ENCODE results near the gene ASTN2.

ASTN2 gene

GRCh38 chr9:117265253-117265652 is 149.6 kb downstream of the ASTN2 start:
- DNase-seq (ENCODE audit: insufficient read length, low spot score) (no peak), FAIRE-seq (no peak)

- FAIRE-seq (no peak), DNase-seq (ENCODE audit: insufficient read length, low spot score) (no peak)
These were observed 156.5 kb downstream of the ASTN2 start for GRCh38 chr9:117258184-117258866.

GRCh38 chr9:117253261-117253660 is 161.6 kb downstream of the ASTN2 start:
- DNase-seq (ENCODE audit: insufficient read length, low spot score) (no peak), FAIRE-seq (no peak)

GRCh38 chr9:117250610-117251215 is 164.1 kb downstream of the ASTN2 start:
- FAIRE-seq (no peak), DNase-seq (ENCODE audit: insufficient read length, low spot score) (no peak)

- FAIRE-seq (no peak), DNase-seq (ENCODE audit: insufficient read length, low spot score) (no peak)
These were observed 165.1 kb downstream of the ASTN2 start for GRCh38 chr9:117249799-117250198.

GRCh38 chr9:117247266-117247665 is 167.6 kb downstream of the ASTN2 start:
- no peak for DNase-seq (ENCODE audit: insufficient read length, low spot score)
- no peak for FAIRE-seq

GRCh38 chr9:117245175-117245829 is 169.6 kb downstream of the ASTN2 start:
- no peak for DNase-seq (ENCODE audit: insufficient read length, low spot score)

GRCh38 chr9:117242082-117242481 is 172.8 kb downstream of the ASTN2 start:
- no peak for DNase-seq (ENCODE audit: insufficient read length, low spot score)
- FAIRE-seq, result no peak

More at GRCh38 chr9:117245175-117245829, 169.6 kb downstream of the ASTN2 start:
- FAIRE-seq, result no peak

- FAIRE-seq (no peak), DNase-seq (ENCODE audit: insufficient read length, low spot score) (no peak)
These were observed 175.4 kb downstream of the ASTN2 start for GRCh38 chr9:117239428-117239827.

- FAIRE-seq (no peak), DNase-seq (ENCODE audit: insufficient read length, low spot score) (no peak)
These were observed 180.8 kb downstream of the ASTN2 start for GRCh38 chr9:117234103-117234502.

GRCh38 chr9:117233016-117233415 is 181.8 kb downstream of the ASTN2 start:
- FAIRE-seq (no peak), DNase-seq (ENCODE audit: insufficient read length, low spot score) (no peak)

- no peak for FAIRE-seq
- no peak for DNase-seq (ENCODE audit: insufficient read length, low spot score)
These were observed 182.6 kb downstream of the ASTN2 start for GRCh38 chr9:117232281-117232680.

- no peak for DNase-seq (ENCODE audit: insufficient read length, low spot score)
- FAIRE-seq, result no peak
These were observed 183.8 kb downstream of the ASTN2 start for GRCh38 chr9:117231012-117231411.

GRCh38 chr9:117224695-117225094 is 190.2 kb downstream of the ASTN2 start:
- no peak for FAIRE-seq
- no peak for DNase-seq (ENCODE audit: insufficient read length, low spot score)

GRCh38 chr9:117218951-117219350 is 195.9 kb downstream of the ASTN2 start:
- no peak for DNase-seq (ENCODE audit: insufficient read length, low spot score)
- FAIRE-seq, result no peak

- FAIRE-seq (no peak), DNase-seq (ENCODE audit: insufficient read length, low spot score) (no peak)
These were observed 200.4 kb downstream of the ASTN2 start for GRCh38 chr9:117214416-117214815.

- FAIRE-seq, result no peak
- DNase-seq (ENCODE audit: insufficient read length, low spot score), result no peak
These were observed 203.6 kb downstream of the ASTN2 start for GRCh38 chr9:117211280-117211679.

GRCh38 chr9:117205806-117206205 is 209.1 kb downstream of the ASTN2 start:
- FAIRE-seq (no peak), DNase-seq (ENCODE audit: insufficient read length, low spot score) (no peak)

GRCh38 chr9:117204971-117205370 is 209.9 kb downstream of the ASTN2 start:
- no peak for FAIRE-seq
- no peak for DNase-seq (ENCODE audit: insufficient read length, low spot score)

GRCh38 chr9:117191504-117192261 is 223.2 kb downstream of the ASTN2 start:
- no peak for FAIRE-seq
- DNase-seq (ENCODE audit: insufficient read length, low spot score), result no peak

- FAIRE-seq, result no peak
- DNase-seq (ENCODE audit: insufficient read length, low spot score), result no peak
These were observed 225.7 kb downstream of the ASTN2 start for GRCh38 chr9:117189121-117189520.

All from HTR-8/SVneo (cell line).